IPS-15b (cell line): ENCODE data around the gene JUP.
A peak's percentile ranks its signal among the peaks of the same experiment; 100 is the strongest.

ENCODE experiments used
- H3K27me3 ChIP-seq: one replicate; pipeline ENCODE4 v1.6.1; 2013; ENCODE audit warnings: low read length; ENCODE audit not compliant: control insufficient read depth, insufficient read depth
- H3K36me3 ChIP-seq: one replicate; pipeline ENCODE4 v1.6.1; 2013; ENCODE audit warnings: low read length; ENCODE audit not compliant: control insufficient read depth, insufficient read depth
- H3K4me1 ChIP-seq: one replicate; pipeline ENCODE4 v1.6.1; 2013; ENCODE audit warnings: mild to moderate bottlenecking, low read length; ENCODE audit not compliant: control insufficient read depth, insufficient read depth
- H3K4me3 ChIP-seq: one replicate; pipeline ENCODE4 v1.5.1; 2013; ENCODE audit warnings: low read depth, low read length
- H3K9ac ChIP-seq: one replicate; pipeline ENCODE4 v1.6.1; 2013; ENCODE audit warnings: low read depth, mild to moderate bottlenecking, low read length
- H3K9me3 ChIP-seq: one replicate; pipeline ENCODE4 v1.6.1; 2013; ENCODE audit warnings: mild to moderate bottlenecking, low read length; ENCODE audit not compliant: control insufficient read depth, insufficient read depth

Gene JUP

GRCh38 chr17:41818024-41818423, 31.5 kb upstream of the JUP start:
- H3K27me3 ChIP-seq = no peaks in the 10 kb centered on the region
- no peak overlapping the region for H3K9ac ChIP-seq
- H3K4me1 ChIP-seq = peaks cover 9% of the 10 kb centered on the region
- H3K9me3 ChIP-seq = no peaks in the 10 kb centered on the region
- H3K4me3 ChIP-seq = no peak overlapping the region
- peaks cover 34% of the 10 kb centered on the region for H3K36me3 ChIP-seq

DNA sequence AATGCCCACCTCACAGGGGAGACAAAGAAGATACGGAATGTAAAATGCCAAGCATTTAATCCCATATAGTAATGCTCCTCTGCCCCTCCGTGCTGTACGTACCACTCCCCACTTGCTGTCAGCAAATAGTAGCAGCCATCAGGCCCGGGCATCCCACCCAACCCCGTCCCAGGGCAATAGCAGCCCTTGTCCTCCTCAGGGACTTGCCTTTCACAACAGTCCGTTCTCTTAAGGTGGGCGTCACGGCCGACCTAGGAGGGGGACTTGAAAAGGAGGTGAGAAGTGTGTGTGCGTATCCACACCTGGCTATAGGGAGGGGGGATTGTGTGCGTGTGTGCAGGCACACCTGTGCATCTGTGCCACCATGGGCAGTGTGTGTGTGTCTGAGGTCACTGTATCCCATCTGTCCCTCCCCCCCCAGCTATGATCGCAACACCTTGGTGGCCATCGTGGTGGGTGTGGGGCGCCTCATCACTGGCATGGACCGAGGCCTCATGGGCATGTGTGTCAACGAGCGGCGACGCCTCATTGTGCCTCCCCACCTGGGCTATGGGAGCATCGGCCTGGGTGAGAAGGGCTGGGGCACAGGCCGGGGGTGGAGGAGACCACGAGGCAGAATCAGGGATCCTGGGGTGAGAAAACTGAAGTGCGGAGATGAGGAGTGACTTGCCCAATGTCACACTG, 30.3 kb upstream of the JUP start:
- H3K4me3 ChIP-seq = no peak overlapping the region
- no peaks in the 10 kb centered on the region for H3K27me3 ChIP-seq
- no peak overlapping the region for H3K9ac ChIP-seq
- H3K4me1 ChIP-seq = peaks cover 9% of the 10 kb centered on the region
- peaks cover 27% of the 10 kb centered on the region for H3K36me3 ChIP-seq
- no peaks in the 10 kb centered on the region for H3K9me3 ChIP-seq

DNA sequence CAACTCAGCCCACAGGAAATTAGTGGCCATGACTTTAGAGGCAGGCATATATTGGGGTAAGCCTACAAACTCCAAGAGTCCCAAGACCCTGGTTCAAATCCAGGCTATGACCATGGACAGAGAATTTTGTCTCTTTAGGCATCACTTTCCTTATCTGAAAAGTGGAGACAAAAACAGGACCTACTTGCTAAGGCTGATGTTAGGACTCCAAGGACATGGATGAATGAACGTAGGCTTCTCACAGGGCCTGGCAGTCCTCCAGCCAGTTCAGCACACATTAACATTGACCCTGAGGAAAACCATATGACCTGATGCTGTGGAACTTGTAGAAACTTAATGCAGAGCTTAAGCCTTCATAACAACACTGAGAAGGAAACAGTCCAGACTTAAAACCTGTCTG, 27.7 kb upstream of the JUP start:
- H3K9ac ChIP-seq = no peak overlapping the region
- H3K4me3 ChIP-seq = peak overlapping the region; percentile 93
- H3K36me3 ChIP-seq = peaks cover 21% of the 10 kb centered on the region
- H3K27me3 ChIP-seq = peaks cover 8% of the 10 kb centered on the region
- H3K4me1 ChIP-seq = peaks cover 7% of the 10 kb centered on the region
- H3K9me3 ChIP-seq = no peaks in the 10 kb centered on the region

DNA sequence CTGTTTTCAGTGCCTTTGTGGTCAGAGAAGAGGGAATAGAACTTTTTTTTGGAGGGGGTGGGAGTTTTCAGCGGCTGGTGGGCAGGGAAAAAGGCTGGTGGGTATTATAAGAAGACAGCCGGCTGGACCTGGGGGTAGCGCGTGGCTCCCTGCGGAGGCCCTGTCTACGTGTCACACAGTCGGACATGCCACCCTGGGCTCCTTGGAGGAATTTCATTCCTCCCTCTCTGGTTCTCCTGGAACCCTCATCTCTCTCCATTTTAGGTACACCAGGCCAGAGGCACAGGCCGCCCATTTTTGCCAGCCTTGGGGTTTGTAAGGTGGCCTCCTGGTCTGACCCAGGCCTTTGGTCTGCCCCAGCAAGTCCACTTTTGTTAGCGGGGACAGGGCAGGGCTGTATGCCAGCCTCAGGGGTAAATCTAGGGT, 27.2 kb upstream of the JUP start:
- H3K4me3 ChIP-seq = peak overlapping the region; percentile 93

DNA sequence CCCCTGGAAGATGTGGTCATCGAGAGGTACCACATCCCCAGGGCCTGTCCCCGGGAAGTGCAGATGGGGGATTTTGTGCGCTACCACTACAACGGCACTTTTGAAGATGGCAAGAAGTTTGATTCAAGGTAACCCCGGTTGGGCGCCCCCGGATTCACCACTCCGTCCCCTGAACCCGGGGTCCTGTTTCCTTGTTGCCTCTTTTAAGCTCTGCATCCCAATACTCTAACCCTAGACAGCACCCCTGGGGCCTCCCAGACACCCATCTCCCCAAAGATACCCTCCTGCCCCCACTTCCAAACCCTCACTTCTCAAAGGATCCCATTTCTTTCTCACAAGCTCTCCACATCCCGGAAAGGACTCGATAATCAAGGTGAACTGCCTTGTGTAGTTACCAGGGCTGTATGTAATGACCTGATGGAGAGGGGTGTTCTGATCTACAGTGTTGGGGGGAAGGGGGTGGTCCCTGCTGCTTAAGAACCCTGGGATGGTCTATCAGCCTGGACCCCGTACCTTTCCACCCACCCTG, 26.7 kb upstream of the JUP start:
- Histone ChIP-seq H3K9ac (peak overlapping the region; percentile 93), H3K9me3 (no peaks in the 10 kb centered on the region), H3K36me3 (peaks cover 18% of the 10 kb centered on the region), H3K4me1 (peaks cover 7% of the 10 kb centered on the region), H3K27me3 (peaks cover 8% of the 10 kb centered on the region), H3K4me3 (peak overlapping the region; percentile 93)

More for the DNA sequence above, 27.2 kb upstream of the JUP start:
- no peaks in the 10 kb centered on the region for H3K9me3 ChIP-seq
- peaks cover 7% of the 10 kb centered on the region for H3K4me1 ChIP-seq
- peaks cover 8% of the 10 kb centered on the region for H3K27me3 ChIP-seq
- H3K36me3 ChIP-seq = peaks cover 21% of the 10 kb centered on the region
- peak overlapping the region; percentile 93 for H3K9ac ChIP-seq

DNA sequence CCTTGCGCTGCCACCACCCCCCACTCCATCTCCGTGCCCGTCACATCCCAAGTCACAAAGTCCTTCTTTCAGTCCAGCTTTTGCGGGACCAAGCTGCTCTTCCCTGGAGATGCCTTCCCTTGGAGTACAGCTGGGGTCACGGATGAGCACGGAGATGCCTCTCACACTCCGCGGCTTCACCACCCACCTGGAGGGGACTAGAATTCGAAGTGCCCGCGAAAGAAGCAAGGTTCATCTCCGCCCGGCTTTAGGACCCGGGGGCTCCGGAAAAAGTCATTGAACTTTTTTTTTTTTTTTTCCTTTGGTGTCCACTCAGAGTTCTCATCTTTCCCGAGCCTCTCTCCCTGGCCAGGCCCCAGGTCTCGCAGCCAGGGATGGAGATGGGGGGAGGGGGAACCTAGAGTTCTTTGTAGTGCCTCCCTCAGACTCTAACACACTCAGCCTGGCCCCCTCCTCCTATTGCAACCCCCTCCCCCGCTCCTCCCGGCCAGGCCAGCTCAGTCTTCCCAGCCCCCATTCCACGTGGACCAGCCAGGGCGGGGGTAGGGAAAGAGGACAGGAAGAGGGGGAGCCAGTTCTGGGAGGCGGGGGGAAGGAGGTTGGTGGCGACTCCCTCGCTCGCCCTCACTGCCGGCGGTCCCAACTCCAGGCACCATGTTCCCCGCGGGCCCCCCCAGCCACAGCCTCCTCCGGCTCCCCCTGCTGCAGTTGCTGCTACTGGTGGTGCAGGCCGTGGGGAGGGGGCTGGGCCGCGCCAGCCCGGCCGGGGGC, 26.1 kb upstream of the JUP start, which contains the start of gene FKBP10:
FKBP10 (plus strand) TSS at position 624 of the 771 bp plus-strand sequence; CDS start at position 655, 31 bp downstream.
- Histone ChIP-seq H3K4me1 (peaks cover 7% of the 10 kb centered on the region), H3K4me3 (peak within 1 kb of the TSS; percentile 93), H3K9me3 (no peaks in the 10 kb centered on the region), H3K27me3 (peaks cover 8% of the 10 kb centered on the region), H3K9ac (peak within 1 kb of the TSS; percentile 93), H3K36me3 (peaks cover 14% of the 10 kb centered on the region)

- peaks cover 7% of the 10 kb centered on the region for H3K4me1 ChIP-seq
- peaks cover 8% of the 10 kb centered on the region for H3K27me3 ChIP-seq
- peaks cover 8% of the 10 kb centered on the region for H3K36me3 ChIP-seq
- H3K4me3 ChIP-seq = peak within 1 kb of the TSS; percentile 93
- H3K9me3 ChIP-seq = no peaks in the 10 kb centered on the region
- peak within 1 kb of the TSS; percentile 65 for H3K9ac ChIP-seq
These were observed 25.3 kb upstream of the JUP start, which contains the start of gene P3H4 for GRCh38 chr17:41811549-41812380. Gene P3H4, minus strand, starts transcription at chr17:41811949. Its CDS starts 34 bp downstream, at chr17:41811915.

- Histone ChIP-seq H3K36me3 (peaks cover 5% of the 10 kb centered on the region), H3K9ac (peak overlapping the region; percentile 54), H3K4me1 (peaks cover 7% of the 10 kb centered on the region), H3K9me3 (no peaks in the 10 kb centered on the region), H3K4me3 (peak overlapping the region; percentile 93), H3K27me3 (peaks cover 8% of the 10 kb centered on the region)
These were observed 24.4 kb upstream of the JUP start for GRCh38 chr17:41810659-41811548.

DNA sequence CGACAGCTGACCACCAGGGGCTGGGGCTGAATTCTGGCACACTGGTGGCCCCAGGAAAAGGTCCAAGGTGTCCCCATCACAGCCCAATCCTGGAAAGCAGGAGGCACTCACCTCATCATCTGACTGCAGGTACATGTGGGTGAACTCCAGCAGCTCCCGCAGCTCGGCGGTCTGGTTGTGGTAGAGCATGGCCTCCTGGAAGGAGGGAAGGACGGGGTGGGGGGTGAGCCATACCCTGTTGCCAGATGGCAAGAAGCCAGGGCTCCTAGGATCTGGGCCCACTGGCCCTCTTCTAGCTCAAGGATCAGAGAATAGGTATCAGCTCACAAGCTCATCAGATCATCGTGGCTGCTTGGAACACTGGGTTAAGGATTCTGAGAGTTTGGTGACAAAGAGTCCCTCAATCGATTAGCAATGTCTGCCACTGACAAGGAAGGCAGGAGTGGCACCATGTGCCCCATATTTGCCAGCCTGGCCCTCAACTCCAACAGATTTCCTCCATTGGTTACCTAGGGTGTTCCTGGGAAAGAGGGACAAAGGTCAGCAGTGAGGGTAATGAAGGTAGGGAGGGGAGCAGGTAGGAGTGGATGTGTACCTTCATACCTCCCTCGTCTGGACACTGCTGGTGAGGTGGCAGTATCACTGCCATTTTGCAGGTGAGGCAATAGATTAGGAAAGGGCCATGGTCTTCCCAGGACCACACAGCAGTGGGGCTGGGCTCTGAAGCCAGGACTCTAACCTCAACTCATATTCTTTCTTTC, 20.4 kb upstream of the JUP start:
- H3K9me3 ChIP-seq = no peaks in the 10 kb centered on the region

More for the DNA sequence above, 20.4 kb upstream of the JUP start:
- H3K9ac ChIP-seq = no peak overlapping the region
- peaks cover 8% of the 10 kb centered on the region for H3K27me3 ChIP-seq
- H3K4me3 ChIP-seq = no peak overlapping the region
- H3K4me1 ChIP-seq = peaks cover 5% of the 10 kb centered on the region
- peaks cover 5% of the 10 kb centered on the region for H3K36me3 ChIP-seq
